COLO829 (cell line): ENCODE data around the gene TRAPPC3.
"Not testable (repeated sequence)": the region's sequence is repeated elsewhere in the genome, so short reads cannot be mapped to it uniquely, and the experiment has no call there.

Experiments
- DNase-seq: peaks from one replicate; pipeline ENCODE4 v3.0.0; 2012; ENCODE audit warnings: low spot score

The TRAPPC3 gene

DNA sequence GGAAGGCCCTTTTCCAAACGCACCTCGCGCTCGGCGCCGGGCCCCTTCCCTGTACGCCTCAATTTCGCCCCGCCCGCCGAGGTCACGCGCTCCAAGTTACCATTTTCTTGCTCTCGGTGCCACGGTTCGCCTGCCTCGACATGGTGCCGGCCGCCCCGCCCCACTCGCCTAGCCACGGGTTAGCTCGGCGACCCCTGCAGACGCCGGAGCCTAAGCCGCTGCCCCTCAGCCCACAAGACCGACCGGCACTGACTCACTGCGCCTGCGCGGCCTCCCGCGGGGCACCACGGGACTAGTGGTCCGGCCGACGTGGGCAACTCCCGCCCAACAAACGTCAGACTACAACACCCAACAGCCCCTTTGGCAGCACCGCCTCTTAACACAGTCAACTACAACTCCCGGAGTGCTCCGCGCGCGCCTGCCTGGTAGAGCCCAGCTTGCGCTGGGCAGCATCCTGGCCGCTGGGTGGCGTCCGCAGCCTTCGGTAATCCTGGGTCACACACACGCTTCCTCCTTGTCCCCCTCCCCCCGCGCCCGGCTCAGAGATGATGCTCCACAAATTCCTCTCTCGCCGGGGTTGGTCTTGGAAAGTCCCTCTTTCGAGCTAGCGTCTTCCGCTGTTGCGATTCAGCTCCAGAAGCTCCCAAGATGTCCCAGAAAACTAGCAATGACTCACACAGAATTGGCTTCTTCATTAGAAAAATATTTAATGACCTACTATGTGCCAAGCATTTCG is at the start of gene TRAPPC3:
Gene TRAPPC3 (minus strand): TSS at position 250 of the 736 bp plus-strand sequence. CDS start 108 bp downstream, at position 142.
- DNase-seq, result peak; percentile 99

DNA sequence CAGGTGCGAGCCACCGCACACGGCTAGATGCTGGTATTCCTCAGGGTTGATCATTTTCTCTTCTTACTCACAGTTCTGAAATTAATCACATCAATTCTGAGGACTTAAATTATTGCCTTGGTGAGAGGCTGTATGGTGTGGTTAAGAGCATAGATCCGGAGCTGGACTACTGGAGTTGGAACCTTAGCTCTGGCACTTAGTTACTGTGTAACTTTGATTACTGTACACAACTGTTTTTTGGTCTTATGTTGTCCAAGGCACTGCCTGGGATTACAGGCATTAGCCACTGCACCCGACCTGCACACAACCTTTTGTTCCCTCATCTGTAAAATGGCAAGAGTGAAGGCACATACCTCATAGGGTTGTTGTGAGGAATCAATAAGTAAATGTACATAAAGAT is 49.4 kb upstream of the TRAPPC3 start:
- DNase-seq, result no peak

DNA sequence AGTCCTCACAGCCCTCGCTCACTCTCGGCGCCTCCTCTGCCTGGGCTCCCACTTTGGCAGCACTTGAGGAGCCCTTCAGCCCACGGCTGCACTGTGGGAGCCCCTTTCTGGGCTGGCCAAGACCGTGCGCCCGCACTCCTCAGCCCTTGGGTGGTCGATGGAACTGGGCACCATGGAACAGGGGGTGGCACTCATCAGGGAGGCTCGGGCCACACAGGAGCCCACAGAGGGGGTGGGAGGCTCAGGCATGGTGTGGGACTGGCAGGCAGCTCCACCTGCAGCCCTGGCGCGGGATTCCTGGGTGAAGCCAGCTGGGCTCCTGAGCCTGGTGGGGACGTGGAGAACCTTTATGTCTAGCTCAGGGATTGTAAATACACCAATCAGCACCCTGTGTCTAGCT is 47.5 kb upstream of the TRAPPC3 start:
- not testable (repeated sequence) for DNase-seq

GRCh38 chr1:36187800-36188593 is 38.7 kb upstream of the TRAPPC3 start:
- DNase-seq, result peak; percentile 90

- no peak for DNase-seq
These were observed 34.1 kb upstream of the TRAPPC3 start for GRCh38 chr1:36183309-36183856.

DNA sequence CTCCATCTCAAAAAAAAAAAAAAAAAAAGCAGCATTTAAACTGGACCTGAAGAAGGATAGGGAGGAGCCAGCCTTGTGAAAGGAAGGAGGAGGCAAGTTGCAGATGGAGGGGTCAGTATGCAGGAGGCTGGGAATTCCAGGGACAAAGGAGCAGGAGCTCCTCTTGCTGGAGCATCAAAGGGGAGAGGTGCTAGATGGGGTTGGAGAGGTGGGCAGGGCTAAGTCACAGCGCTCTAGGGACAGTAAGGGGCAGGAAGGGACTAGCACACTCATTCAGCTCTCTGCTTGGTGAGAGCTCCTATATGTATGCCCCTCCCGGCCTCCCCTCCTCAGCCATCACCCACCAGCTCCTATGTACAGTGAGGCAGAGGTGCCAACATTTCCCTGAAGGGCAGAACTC is 33.4 kb upstream of the TRAPPC3 start:
- no peak for DNase-seq

DNA sequence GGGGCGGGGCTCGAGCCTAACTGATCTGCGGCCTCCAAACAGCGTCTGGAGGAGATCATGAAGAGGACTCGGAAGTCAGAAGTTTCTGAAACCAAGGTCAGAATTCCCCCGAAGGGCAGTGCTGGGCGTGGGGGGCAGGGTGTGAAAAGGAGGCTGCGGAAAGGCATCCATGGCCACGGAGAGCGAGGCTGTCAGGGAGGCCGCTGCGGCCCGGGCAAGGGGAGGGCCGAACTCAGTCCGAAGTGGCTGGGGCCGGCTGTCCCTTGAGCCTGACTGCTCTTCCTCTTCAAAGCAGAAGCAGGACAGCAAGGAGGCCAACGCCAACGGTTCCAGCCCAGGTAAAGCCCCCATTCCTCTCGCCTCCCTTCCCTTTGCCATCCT is 29.9 kb upstream of the TRAPPC3 start:
- no peak for DNase-seq

DNA sequence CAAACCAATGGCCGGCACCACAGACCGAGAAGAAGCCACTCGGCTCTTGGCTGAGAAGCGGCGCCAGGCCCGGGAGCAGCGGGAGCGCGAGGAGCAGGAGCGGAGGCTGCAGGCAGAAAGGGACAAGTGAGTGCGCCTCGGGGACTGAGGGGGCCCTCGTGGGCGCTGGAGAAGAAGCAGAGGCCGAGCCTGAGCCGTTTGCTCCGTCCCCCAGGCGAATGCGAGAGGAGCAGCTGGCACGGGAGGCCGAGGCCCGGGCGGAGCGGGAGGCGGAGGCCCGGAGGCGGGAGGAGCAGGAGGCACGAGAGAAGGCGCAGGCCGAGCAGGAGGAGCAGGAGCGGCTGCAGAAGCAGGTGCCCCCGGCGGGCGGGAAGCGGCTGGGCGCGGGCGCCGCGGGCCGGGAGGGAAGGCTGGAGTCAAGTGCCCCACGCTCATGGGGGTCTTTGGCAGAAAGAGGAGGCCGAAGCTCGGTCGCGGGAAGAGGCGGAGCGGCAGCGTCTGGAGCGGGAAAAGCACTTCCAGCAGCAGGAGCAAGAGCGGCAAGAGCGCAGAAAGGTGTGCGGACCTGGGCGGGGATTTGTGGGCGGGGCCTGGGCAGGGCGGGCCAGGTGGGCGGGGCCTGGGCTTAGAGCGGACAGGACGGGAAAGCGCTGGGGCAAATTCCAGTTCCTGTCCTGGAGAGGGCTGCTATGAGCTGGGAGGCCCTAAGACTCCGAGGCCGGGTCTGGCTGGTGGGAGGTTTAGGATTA is 29.4 kb upstream of the TRAPPC3 start:
- no peak for DNase-seq

DNA sequence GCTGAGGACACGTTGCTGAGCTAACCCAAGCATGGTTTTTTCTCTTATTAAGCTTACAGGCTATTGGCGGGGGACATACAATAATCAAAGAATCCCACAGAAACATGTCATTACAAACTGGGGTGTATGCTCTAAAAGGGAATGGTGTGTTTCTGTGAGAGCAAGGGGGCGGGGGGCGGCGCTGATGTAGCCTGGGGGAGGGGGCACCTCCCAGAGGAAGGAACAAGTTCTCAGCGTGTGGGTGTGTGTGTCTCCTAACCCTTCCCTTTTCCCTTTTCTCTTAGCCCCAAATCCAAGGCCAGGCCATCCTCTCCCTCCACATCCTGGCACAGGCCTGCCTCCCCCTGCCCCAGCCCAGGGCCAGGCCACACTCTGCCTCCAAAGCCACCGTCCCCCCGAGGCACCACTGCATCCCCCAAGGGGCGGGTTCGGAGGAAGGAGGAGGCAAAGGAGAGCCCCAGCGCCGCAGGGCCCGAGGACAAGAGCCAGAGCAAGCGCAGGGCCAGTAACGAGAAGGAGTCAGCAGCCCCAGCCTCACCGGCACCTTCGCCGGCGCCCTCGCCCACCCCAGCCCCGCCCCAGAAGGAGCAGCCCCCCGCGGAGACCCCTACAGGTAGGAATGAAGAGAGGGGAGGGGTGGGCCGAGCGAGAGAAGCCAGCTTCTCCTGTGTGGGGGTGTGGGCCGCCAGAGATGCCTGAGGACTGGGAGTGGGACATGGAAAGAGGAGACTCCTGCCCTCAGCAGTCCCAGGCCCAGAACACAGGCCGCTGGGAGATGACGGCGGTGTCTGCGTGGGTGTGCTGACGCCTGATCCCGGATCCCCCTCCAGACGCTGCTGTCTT is 28.5 kb upstream of the TRAPPC3 start:
- no peak for DNase-seq

- no peak for DNase-seq
These were observed 27.0 kb upstream of the TRAPPC3 start for GRCh38 chr1:36176106-36176949.

- no peak for DNase-seq
These were observed 26.1 kb upstream of the TRAPPC3 start for GRCh38 chr1:36175137-36176095.

- no peak for DNase-seq
These were observed 25.4 kb upstream of the TRAPPC3 start for GRCh38 chr1:36174713-36175112.

GRCh38 chr1:36172983-36173382 is 23.7 kb upstream of the TRAPPC3 start:
- no peak for DNase-seq

- DNase-seq, result no peak
These were observed 22.9 kb upstream of the TRAPPC3 start for GRCh38 chr1:36172017-36172747.

DNA sequence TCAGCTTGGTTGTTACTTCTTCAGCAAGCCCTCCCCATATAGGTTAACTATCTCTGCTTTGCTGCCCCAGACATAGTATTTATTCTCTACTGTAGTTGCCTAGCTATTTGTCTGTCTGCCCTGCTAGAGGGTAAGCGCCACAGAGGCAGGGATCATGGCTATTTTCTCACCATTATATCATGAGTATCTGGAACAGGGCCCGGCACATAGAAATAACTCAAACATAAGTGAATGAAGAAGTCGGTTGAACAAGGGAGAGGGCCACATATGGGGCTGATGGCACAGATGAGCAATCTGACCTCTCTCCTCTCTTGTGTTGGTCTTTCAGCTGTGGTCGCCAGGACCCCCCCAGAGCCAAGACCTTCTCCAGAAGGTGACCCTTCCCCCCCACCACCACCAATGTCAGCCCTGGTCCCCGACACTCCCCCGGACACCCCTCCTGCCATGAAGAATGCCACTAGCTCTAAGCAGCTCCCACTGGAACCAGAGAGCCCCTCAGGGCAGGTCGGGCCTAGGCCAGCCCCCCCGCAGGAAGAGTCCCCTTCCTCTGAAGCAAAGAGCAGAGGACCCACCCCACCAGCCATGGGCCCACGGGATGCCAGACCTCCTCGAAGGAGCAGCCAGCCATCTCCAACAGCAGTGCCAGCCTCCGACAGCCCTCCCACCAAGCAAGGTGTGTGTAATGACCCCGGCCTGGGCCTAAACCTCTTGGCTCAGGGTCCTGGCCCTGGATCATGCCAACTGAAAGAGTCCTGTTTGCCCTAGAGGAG is 21.5 kb upstream of the TRAPPC3 start:
- DNase-seq, result no peak

DNA sequence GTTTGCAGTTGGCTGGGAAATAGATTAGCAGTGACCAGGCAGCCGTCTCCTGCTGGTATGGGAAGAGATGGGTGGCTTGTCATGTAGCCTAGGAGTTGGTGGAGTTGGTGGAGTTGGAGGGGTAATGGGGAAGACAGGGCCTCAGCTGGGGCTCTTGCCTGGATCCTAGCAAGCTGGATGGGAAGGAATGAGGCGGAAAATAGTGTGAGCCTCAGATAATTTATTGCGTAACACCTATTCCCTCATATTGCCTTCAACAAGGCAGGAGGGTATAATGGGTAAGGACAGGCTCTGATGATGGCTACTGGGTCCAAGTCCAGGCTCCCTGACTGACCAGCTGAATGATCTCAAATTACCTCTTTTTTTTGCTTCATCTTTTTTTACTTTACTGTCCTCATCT is 19.2 kb upstream of the TRAPPC3 start:
- DNase-seq, result no peak

- no peak for DNase-seq
These were observed 17.9 kb upstream of the TRAPPC3 start for GRCh38 chr1:36166938-36167905.
